ENCODE results near the gene PLD1.

PLD1 gene

GRCh38 chr3:171802590-171802956 is 7.7 kb downstream of the PLD1 start:
- H3K27me3 ChIP-seq (replicated peaks; ENCODE audit: control insufficient read depth, insufficient read depth, low read length): no peaks in the 10 kb centered on the region
- H3K36me3 ChIP-seq (ENCODE audit: control insufficient read depth, insufficient read depth, low read length): no peaks in the 10 kb centered on the region
- no peak for DNase-seq (ENCODE audit: extremely low read depth, insufficient read length)
- peak overlapping the region; percentile 31 for H3K4me3 ChIP-seq (replicated peaks; ENCODE audit: low read depth, low read length)
- no peak for TF ChIP-seq CTCF (IDR thresholded peaks at IDR 0.05; ENCODE audit: insufficient read depth, low read length, poor library complexity, severe bottlenecking)

- Histone ChIP-seq H3K4me3 (replicated peaks; ENCODE audit: low read depth, low read length) (peak overlapping the region; percentile 31), H3K27me3 (replicated peaks; ENCODE audit: control insufficient read depth, insufficient read depth, low read length) (no peaks in the 10 kb centered on the region), H3K36me3 (ENCODE audit: control insufficient read depth, insufficient read depth, low read length) (no peaks in the 10 kb centered on the region)
- TF ChIP-seq CTCF (IDR thresholded peaks at IDR 0.05; ENCODE audit: insufficient read depth, low read length, poor library complexity, severe bottlenecking): no peak
- DNase-seq (ENCODE audit: extremely low read depth, insufficient read length): no peak
Observed at GRCh38 chr3:171801738-171802589, 8.3 kb downstream of the PLD1 start.

GRCh38 chr3:171799501-171799900 is 10.8 kb downstream of the PLD1 start:
- Histone ChIP-seq H3K36me3 (ENCODE audit: control insufficient read depth, insufficient read depth, low read length) (no peaks in the 10 kb centered on the region), H3K27me3 (replicated peaks; ENCODE audit: control insufficient read depth, insufficient read depth, low read length) (no peaks in the 10 kb centered on the region), H3K4me3 (replicated peaks; ENCODE audit: low read depth, low read length) (no peak overlapping the region)
- no peak for TF ChIP-seq CTCF (IDR thresholded peaks at IDR 0.05; ENCODE audit: insufficient read depth, low read length, poor library complexity, severe bottlenecking)
- no peak for DNase-seq (ENCODE audit: extremely low read depth, insufficient read length)

- Histone ChIP-seq H3K36me3 (ENCODE audit: control insufficient read depth, insufficient read depth, low read length) (no peaks in the 10 kb centered on the region), H3K27me3 (replicated peaks; ENCODE audit: control insufficient read depth, insufficient read depth, low read length) (no peaks in the 10 kb centered on the region), H3K4me3 (replicated peaks; ENCODE audit: low read depth, low read length) (no peak overlapping the region; the same call in 1 of the 2 replicates)
- no peak for DNase-seq (ENCODE audit: extremely low read depth, insufficient read length)
- no peak for TF ChIP-seq CTCF (IDR thresholded peaks at IDR 0.05; ENCODE audit: insufficient read depth, low read length, poor library complexity, severe bottlenecking)
Observed at GRCh38 chr3:171797873-171798272, 12.4 kb downstream of the PLD1 start.

GRCh38 chr3:171797265-171797679 is 13.0 kb downstream of the PLD1 start:
- DNase-seq (ENCODE audit: extremely low read depth, insufficient read length): no peak
- no peak for TF ChIP-seq CTCF (IDR thresholded peaks at IDR 0.05; ENCODE audit: insufficient read depth, low read length, poor library complexity, severe bottlenecking)
- Histone ChIP-seq H3K4me3 (replicated peaks; ENCODE audit: low read depth, low read length) (no peak overlapping the region), H3K27me3 (replicated peaks; ENCODE audit: control insufficient read depth, insufficient read depth, low read length) (no peaks in the 10 kb centered on the region), H3K36me3 (ENCODE audit: control insufficient read depth, insufficient read depth, low read length) (no peaks in the 10 kb centered on the region)

Measured in GM06990 (cell line).